Testis (tissue), 2 donors: ENCODE data around the gene KDM4C.

Experiments
- CTCF ChIP-seq, 3 experiments: fragments of 450-650 bp in 2 of 3; fragments of 200-600 bp in 1 of 3; sonication (generic) in 1 of 3; IDR thresholded peaks; one replicate each; pipeline ENCODE4 v1.5.1; 2016 to 2019; ENCODE audit warnings: antibody characterized with exemption in 3 of 3, mild to moderate bottlenecking in 2 of 3, moderate library complexity in 1 of 3
- POLR2A ChIP-seq: fragments of 450-650 bp; IDR thresholded peaks from one replicate; pipeline ENCODE4 v1.6.1; 2017; ENCODE audit warnings: antibody characterized with exemption, mild to moderate bottlenecking, moderate library complexity

DNA sequence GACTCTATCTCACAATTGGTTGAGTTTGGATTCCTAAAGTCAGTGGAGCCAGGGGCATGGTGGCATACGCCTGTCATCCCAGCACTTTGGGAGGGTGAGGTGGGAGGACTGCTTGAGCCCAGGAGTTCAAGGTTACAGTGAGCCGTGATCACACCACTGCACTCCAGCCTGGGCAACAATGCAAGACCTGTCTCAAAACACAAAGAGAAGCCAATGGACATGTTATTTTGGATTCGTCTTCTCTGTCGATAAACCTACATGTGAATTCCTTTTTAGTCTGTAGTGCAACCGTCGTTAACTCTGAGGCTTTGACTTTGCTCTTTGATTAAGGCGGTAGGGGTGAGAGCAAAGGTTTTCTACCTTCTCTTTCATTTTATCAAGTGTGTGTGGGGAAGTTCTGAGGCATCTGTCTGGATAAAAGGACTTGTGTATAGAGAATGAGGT is 142.7 kb downstream of the KDM4C start:
- TF ChIP-seq CTCF (IDR thresholded peaks at IDR 0.05) (no peak), POLR2A (no peak)
